Measurements from ENCODE around the gene GOSR1. TPM values are rescaled to one million over a fixed set of nuclear protein-coding genes. Genes with fewer than 3 reads are reported as not detected.
"Not testable (repeated sequence)": the region's sequence is repeated elsewhere in the genome, so short reads cannot be mapped to it uniquely, and the experiment has no call there.

GOSR1 gene
- total RNA-seq, 4 donors from 2014 or later: 28.4 to 62.0 (median 44.6) TPM

DNA sequence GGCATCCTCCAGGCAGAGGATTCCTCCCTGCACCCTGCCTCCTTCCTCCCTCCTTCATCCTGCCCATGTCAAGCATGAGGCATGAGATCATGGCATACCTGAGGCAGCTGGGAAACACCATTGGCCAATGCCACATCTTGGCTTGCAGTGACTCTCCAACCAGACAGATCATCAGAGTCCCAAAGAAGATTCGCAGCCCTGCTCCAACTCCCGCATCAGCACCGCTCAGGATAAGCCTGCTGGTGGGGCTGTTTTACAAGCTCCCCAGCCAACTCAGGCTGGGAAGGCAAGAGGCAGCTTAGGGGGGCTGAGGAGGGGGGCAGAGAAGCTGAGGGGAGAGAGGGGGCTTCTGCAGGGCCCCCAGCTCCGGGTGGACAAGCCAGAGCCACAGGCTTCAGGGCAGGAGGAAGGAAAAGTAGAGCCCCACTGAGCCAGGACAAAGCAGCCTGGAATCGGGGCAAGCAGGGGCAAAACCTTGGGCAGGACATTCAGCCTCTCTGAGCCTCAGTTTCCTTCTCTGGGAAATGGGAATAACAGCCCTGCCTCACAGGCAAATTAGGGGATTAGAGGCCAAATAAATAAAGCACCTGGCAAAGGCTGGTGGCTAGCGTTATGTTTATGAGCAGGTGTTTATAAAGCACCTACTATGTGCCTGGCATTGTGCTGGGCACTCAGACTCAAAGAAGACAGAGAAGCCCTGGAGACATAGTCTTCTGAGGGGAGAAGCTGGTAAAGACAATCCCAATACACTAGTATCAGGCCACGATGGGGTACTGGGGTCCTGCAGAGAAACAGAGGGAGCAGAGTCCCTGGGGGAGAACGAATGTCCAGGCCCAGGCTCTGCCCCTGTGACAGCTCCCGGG is 88.1 kb downstream of the GOSR1 start:
- TF ChIP-seq EP300 (IDR thresholded peaks at IDR 0.05) (no peak), POLR2A (IDR thresholded peaks at IDR 0.05) (no peak), POLR2AphosphoS5 (IDR thresholded peaks at IDR 0.05) (no peak)
- TF ChIP-seq, protein P1, sequence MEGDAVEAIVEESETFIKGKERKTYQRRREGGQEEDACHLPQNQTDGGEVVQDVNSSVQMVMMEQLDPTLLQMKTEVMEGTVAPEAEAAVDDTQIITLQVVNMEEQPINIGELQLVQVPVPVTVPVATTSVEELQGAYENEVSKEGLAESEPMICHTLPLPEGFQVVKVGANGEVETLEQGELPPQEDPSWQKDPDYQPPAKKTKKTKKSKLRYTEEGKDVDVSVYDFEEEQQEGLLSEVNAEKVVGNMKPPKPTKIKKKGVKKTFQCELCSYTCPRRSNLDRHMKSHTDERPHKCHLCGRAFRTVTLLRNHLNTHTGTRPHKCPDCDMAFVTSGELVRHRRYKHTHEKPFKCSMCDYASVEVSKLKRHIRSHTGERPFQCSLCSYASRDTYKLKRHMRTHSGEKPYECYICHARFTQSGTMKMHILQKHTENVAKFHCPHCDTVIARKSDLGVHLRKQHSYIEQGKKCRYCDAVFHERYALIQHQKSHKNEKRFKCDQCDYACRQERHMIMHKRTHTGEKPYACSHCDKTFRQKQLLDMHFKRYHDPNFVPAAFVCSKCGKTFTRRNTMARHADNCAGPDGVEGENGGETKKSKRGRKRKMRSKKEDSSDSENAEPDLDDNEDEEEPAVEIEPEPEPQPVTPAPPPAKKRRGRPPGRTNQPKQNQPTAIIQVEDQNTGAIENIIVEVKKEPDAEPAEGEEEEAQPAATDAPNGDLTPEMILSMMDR (IDR thresholded peaks at IDR 0.05): no peak
- 39 to 50% methylated on average over 2 to 5 of the region's 9 CpGs for WGBS, 2 donors (ENCODE audit: low coverage in 1 of 2)
- no peaks in the 10 kb centered on the region for H3K4me1 ChIP-seq
- no peak overlapping the region for H3K4me3 ChIP-seq
- ATAC-seq: no peak
- H3K9me3 ChIP-seq: no peaks in the 10 kb centered on the region
- H3K27ac ChIP-seq: no peak overlapping the region
- peaks cover 9% of the 10 kb centered on the region for H3K27me3 ChIP-seq
- no peaks in the 10 kb centered on the region for H3K36me3 ChIP-seq

DNA sequence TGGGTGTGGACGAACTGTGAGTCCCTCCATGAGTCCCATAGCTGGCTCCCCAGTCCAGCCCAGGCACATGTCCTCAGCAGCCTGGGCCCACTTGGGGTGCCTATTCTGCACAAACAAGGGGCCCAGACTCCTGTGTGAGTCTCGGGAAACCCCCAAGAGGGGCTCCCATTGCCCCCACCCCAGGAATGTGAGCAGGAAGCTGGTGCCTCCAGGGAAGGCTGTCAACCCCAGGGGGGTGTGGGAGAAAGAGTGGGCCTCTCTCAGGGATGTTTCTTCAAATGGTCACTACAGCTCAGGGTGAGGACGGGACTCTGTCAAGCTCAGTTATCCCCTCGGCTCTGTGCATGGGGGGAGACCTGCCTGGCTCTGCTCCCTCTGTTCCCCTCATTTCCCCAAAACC is 88.9 kb downstream of the GOSR1 start:
- 80% methylated on average over 1 of the region's 4 CpGs; no CpG with 5 or more reads in 1 of the 2 donors for WGBS, 2 donors (ENCODE audit: low coverage in 1 of 2)
- not testable (repeated sequence) for H3K27ac ChIP-seq, H3K4me1 ChIP-seq, H3K9me3 ChIP-seq, ATAC-seq, H3K4me3 ChIP-seq, H3K36me3 ChIP-seq
- peaks cover 15% of the 10 kb centered on the region for H3K27me3 ChIP-seq

DNA sequence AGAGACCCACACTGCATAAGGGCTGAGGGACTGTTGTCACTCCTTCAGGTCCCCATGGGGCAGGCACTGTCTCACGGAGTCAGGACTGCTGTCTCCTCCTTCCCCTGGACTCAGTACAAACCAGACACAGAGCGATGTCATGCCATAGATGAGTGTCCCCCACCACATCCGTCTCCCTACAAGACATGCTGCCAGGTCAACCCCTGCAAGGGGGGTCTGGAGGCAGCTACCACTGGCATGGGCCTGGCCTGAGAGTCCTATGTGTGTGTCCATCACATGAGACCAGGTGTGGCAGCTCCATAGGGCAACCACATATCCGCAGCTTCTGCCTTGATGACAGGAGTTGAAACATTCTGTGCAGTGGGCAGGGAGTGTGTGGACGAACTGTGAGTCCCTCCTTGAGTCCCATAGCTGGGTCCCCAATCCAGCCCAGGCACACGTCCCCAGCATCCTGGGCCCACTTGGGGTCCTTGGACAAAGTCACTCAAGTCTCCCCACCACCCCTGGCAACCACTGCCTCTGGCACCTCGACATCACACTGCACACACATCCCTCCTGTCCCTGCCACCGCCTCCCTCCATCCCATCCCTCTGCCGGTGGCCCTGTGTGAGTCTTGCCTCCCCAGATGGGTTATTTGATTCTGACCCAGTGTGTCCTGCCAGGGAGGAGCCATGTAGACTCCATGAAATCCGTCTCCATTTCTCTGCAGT is 89.5 kb downstream of the GOSR1 start:
- H3K27ac ChIP-seq, H3K9me3 ChIP-seq, H3K36me3 ChIP-seq, H3K4me3 ChIP-seq, ATAC-seq, H3K4me1 ChIP-seq: not testable (repeated sequence)
- WGBS, 2 donors (ENCODE audit: low coverage in 1 of 2): 86% methylated on average over 5 of the region's 10 CpGs; no CpG with 5 or more reads in 1 of the 2 donors
- peaks cover 21% of the 10 kb centered on the region for H3K27me3 ChIP-seq

DNA sequence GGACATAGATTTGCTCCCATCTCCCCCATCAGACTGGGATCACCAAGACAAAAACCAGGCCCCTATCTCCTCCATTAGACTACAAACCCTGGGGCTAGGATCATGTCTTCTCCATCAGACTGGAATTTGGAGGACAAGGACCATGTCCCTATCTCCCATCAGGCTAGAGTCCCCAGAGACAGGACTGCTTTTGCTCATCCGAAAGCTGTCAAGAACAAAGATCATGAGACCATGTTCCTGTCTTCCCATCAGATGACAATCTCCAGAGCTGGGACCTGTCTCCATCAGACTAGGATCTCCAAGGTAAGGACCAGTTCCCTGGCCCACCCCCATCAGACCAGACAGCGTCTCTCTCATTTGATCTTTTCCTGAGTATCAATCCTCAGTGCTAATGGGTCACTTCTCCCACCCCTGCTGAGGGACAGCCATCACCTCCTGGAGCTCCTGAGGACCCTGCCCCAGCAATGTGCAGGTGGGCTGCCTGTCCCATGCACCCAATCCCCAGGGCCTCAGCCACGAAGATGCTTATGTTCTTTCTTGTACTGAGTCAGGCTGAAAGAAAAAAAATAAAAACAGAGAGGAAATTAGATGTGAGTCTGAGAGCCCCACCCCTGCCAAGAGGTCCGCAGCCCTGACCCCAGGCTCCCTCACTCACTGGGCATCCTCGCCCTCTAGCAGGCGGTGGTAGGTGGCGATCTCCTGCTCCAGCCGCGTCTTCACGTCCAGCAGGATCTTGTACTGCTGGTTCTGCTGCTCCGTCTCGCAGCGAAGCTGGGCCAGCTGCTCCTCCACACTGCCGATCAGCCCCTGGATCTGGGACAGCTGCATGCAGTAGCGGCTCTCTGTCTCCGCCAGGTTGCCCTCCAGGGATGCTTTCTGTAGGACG is 90.3 kb downstream of the GOSR1 start:
- Histone ChIP-seq H3K9me3 (no peaks in the 10 kb centered on the region), H3K27me3 (peaks cover 24% of the 10 kb centered on the region), H3K27ac (no peak overlapping the region), H3K4me3 (no peak overlapping the region), H3K36me3 (no peaks in the 10 kb centered on the region), H3K4me1 (no peaks in the 10 kb centered on the region)
- no peak for TF ChIP-seq POLR2AphosphoS5 (IDR thresholded peaks at IDR 0.05)
- ATAC-seq: no peak
- WGBS, 2 donors (ENCODE audit: low coverage in 1 of 2): 73 to 90% methylated on average over 2 to 10 of the region's 17 CpGs

DNA sequence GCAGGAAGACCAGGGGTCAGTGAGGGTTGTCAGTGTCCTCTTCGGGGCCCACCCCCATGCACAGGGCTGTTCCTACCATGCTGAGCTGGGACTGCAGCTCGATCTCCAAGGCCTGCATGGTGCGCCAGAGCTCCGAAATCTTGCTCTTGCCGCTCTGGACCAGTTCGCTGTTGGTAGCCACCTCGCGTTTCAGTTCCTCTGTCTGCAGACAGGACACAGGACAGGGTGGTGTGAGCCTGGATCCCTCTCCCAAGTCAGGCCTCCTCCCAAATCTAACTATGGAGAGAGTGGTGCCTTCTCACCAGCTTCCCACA is 90.9 kb downstream of the GOSR1 start:
- H3K4me1 ChIP-seq: no peaks in the 10 kb centered on the region
- ATAC-seq: no peak
- no peak overlapping the region for H3K27ac ChIP-seq
- H3K27me3 ChIP-seq: peaks cover 24% of the 10 kb centered on the region
- H3K36me3 ChIP-seq: no peaks in the 10 kb centered on the region
- TF ChIP-seq EP300 (IDR thresholded peaks at IDR 0.05) (no peak), POLR2A (IDR thresholded peaks at IDR 0.05) (no peak), POLR2AphosphoS5 (IDR thresholded peaks at IDR 0.05) (no peak)
- TF ChIP-seq, protein P1 (IDR thresholded peaks at IDR 0.05): no peak
- H3K4me3 ChIP-seq: no peak overlapping the region
- no peaks in the 10 kb centered on the region for H3K9me3 ChIP-seq
- WGBS, 2 donors (ENCODE audit: low coverage in 1 of 2): no CpG with 5 or more reads among the region's 8 CpGs

DNA sequence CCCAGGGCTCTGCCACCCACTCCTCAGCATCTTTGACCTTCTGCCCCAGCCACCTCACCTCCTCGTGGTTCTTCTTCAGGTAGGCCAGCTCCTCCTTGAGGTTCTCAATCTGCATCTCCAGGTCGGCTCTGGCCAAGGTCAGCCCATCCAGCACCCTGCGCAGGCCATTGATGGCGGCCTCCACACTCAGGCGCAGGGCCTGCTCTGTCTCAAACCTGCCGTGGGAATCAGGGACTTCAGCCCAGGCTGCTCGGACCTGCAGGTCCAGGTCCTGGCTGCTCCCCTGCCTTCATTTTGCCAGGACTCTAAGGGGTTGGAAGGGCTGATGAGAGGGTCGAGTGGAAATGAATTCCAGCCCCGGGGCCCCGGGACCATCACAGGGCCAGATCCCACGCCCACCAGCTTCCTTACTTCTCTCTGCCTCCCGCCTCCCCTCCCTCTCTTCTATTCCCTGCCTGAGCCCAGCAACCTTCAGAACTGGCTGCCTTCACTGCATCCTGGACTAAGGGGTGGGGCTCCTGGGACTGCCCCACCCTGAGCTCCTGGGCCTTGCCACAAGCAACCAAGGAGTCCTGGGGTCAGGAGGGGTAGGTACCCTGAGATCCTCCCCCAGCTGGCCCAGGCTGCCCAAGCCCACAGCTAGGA is 92.4 kb downstream of the GOSR1 start:
- WGBS, 2 donors (ENCODE audit: low coverage in 1 of 2): 80% methylated on average over 1 of the region's 12 CpGs; no CpG with 5 or more reads in 1 of the 2 donors
- peaks cover 24% of the 10 kb centered on the region for H3K27me3 ChIP-seq
- not testable (repeated sequence) for H3K4me3 ChIP-seq, H3K4me1 ChIP-seq, ATAC-seq, H3K27ac ChIP-seq, H3K36me3 ChIP-seq, H3K9me3 ChIP-seq
